GOT3 (cell line): Measurements from ENCODE around the gene ITPR1.

Experiments
- DNase-seq: peaks from one replicate; lab custom pipeline; 2025; ENCODE audit warnings: mixed read lengths; lab: John Stamatoyannopoulos, UW

The ITPR1 gene

DNA sequence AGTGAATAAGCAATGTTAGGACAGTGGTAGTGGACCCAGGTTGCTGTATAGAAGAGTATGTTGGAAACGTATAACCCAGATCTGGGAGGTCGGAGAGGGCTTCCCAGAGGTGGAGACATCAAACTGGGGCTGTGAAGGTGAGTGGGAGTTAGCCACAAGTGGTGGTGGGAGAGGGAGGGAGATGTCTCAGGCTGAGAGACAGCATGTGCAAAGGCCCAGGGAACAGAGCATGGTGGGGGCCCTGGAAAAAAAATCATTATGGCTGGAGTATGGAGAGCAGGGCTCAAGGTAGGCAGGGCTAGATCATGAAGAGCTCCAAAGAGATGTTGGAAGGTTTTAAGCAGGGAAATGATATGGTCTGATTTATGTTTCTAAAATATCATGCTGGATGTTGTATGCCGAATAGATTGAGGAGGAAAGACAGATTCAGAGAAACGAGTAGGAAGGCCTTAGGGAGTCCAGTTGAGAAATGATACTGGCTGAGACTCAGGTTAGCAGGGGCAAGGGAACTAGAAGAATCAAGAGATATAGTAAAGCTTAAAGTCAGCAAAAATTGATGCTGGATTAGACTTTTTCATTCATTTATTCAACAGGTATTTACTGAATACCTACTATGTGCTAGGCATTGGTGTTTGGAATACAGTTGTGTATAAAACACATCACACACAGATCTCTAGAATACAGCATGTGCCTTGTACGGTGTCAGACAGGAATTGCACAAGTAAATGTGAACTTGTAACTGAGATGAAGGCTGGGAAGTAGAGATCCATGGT lies 17.0 kb downstream of the ITPR1 start:
- DNase-seq, result no peak

DNA sequence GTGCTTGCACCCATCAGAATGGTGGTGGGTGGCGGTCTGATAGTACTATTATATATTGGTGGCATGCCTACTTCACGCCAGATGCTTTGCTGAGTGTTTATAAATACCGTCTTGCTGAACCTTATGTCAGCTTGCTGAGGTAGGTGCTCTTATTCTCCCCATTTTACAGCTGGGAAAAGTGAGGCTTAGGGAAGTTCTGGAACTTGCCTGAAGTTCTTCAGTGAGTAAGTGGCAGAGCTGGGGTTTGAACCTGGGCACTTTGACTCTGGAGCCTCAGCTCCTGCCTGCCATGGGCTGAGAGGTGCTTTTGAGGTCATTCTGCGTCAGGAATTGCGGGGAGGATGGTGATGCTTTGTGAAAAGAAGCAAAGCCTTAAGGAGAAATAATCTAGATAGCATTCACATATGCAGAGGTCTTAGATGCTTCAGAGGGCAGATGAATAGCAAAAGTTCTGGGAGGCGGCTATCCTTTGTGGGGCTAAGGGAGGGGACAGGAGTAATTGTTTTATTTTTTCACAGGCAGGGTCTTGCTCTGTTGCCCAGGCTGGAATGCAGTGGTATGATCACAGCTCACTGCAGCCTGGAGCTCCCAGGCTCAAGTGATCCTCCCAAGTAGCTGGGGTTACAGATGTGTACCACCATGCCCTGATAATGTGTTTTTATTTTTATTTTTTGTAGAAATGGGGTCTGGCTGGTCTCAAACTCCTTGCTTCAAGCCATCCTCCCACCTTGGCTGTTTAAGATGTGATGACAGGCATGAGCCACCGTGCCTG lies 18.5 kb downstream of the ITPR1 start:
- no peak for DNase-seq

DNA sequence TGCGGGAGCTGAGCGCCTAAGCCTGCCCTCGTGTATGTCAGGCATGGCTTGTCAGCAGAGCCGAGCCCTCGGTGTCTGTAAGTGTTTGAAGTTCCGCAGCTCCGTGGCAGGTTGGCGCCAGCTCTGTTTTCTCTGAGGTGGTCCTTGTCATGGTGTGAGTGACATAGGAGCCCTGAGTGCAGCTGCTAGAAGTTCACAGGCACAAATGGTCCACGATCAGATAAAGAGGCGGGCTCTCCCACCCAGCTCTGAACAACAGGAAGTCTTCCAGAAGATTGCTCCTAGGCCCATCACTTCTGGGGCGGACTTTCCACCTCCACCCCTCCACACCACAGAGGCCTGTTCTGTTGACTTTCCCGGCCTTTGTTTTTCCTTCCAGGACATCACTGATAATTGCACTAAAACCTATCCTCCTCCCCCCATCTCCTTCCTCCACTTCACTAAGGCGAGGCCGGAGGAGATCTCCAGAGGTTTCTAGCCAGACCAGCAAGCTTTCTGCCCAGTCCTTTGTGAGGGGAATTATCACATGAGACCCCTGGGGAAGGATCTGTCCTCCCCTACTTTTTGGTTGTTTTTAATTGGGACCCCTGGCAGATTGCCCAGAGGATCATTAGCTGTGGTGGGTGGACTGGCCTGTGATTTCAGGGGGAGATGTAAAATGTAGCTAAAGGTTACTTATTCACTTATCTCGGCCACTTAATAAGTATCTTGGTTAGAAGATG lies 19.9 kb downstream of the ITPR1 start:
- DNase-seq, result no peak

DNA sequence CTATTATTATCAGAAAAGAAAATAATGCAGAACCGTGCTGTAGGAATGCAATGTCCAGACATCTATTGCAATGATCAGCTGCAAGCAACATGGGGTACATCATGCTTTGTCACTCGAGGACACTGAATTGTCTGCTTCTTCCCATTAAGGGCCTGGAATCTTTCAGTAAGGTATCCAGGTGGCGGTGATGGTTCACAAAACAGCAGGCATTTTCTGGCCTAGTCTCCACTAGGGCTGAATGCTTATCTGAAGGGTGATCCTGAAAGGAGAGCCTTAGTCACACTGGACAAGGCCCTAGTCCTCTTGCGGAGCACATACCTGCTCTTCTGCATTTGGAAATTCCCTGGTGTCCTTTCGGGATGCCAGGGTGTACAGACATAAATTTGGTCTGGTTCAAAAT lies 21.2 kb downstream of the ITPR1 start:
- no peak for DNase-seq

DNA sequence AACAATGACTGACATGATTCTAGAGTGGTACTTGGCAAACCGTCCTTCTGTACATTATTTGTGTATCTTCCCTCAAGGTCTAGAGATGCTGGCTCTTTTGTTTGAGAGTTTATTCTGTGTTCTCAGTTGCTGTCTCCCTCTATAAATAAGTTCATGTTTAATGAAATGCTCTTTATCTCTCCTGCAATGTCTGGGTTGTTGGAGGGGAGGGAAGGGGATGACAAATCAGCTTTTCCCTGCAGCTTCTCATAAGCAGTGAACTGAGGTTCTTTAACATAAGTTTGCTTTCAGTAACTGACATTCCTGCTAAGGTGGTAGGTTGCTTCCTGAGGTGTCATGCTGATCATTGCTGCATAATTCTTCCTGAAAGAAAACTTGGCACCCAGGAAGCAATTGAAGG lies 21.8 kb downstream of the ITPR1 start:
- no peak for DNase-seq

DNA sequence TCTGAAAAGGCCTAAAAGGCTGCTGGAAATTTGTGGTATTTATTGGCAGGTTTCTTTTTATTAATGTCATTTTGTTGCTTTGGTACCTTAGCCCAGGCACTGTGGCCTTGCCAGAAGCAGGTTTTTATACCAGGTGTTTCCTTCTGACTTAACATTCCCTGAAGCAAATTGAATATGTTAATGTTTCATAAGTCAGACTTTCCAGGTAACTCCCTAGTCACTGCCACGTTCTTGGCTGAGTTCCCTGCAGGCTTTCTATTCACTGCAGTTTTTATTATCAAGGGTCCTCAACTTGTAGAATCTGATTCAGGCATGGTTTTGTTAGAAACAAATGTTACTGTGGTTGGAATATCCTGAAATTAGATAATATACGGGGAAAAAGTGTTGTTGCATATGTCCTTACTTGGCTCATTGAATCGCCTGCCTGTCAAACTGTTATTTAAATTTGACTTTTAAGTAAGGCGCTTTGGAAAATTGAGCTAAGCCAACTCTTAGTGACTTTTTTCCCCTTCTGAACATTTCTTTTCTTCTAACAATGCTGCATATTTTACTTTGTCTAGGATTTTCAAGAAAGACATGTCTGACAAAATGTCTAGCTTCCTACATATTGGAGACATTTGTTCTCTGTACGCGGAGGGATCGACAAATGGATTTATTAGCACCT lies 22.9 kb downstream of the ITPR1 start:
- no peak for DNase-seq

DNA sequence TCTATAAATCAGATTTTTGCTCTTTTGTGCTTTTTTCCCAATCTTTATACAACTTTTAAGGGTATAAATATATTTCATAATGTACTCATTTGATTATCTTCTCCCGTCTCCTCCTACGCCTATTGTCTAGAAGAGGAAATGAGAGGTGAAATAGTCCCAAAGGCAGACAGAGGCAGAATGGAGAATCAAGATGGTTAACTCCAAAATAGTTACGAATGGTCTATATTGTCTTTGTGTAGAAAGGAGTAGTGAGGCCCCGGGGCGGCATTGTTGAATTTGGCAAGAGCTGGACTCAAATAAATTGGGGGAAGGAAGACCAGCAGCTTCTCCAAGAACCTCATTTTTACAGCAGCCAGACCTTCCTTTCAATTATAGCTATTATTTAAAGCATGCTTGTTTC lies 23.9 kb downstream of the ITPR1 start:
- DNase-seq, result no peak

DNA sequence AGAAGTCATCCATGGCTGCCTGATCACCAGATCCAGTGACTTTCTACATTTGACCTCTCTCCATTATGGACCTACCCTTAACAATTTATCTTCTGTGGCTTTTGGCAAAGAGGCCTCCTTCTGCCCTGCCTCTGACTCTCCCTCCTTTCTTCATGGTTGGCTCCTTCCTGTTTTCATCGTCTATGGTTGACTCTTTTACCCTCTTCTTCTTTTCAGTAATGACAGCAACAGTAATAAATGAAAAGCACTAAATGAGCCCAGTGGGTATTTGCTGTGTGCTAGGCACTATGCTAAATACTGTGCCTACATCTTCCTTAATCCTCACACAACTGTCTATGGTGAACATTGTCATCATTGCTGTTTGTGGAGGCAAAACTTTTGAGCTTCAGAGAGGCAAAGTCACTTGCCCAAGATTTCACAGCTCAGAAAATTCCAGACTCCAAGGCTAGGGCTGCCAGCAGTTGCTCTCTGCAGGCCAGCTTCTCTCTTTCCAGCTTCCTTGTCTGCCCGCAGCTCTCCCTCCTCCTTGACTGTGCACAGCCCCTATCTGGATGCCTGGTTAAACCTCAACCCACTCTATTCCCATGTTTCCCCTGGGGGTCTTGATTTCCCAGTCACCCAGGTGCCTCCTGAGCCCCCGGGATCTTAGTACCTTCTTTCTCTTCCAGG lies 24.6 kb downstream of the ITPR1 start:
- DNase-seq, result no peak

DNA sequence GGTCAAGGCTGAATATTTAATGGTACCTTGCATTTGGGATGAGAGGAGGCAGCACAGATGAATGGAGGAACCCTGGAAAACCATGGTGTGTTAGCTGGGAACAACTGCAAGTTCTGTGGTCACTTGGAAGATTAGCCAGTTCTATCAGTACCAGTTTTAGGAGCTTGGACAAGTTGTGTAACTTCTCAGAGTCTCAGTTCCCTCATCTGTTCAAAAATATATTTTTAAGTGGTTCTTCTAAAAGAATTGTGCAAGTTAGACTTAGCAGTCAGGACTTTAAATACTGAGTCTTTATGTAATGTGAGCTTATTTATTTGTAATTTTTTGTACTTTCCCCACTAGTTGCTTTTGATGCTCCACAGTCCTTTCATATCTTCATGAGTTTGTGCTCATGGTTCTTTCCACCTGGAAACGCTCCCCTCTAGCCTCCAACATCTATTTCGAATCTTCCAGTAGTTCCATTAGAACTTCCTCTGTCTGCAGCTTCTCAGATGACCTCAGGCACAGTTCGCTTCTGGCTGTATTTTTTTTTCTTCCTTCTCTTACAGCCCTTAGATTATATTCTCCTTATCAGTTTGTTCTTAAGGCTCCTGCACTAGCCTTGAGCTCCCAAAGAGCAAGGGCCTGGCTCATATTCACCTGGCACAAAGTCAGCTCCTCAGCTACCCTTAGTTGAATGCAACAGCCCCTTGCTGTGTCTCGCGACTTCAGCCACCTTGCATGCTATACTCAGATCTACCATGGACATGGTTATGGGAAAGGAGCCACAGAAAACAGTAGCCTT lies 27.1 kb downstream of the ITPR1 start:
- no peak for DNase-seq

DNA sequence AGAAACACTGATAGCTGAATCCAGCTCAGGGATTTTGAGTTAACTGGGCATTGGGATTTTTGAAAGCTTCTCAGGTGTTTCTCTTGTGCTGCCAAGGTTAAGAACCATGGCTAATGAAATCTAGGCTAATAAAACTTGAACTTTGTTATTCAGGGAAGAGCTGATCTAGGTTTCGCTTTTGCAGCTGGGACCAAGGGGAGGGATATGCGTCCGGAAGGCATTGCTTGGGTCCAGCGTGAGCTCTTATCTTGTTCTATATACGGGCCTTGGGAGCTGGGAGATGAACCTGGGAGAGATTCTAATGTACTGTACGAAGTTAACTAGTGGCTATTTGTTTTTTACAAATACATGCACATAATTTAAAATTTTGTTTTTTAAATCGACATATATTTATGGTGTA lies 29.8 kb downstream of the ITPR1 start:
- DNase-seq, result no peak

DNA sequence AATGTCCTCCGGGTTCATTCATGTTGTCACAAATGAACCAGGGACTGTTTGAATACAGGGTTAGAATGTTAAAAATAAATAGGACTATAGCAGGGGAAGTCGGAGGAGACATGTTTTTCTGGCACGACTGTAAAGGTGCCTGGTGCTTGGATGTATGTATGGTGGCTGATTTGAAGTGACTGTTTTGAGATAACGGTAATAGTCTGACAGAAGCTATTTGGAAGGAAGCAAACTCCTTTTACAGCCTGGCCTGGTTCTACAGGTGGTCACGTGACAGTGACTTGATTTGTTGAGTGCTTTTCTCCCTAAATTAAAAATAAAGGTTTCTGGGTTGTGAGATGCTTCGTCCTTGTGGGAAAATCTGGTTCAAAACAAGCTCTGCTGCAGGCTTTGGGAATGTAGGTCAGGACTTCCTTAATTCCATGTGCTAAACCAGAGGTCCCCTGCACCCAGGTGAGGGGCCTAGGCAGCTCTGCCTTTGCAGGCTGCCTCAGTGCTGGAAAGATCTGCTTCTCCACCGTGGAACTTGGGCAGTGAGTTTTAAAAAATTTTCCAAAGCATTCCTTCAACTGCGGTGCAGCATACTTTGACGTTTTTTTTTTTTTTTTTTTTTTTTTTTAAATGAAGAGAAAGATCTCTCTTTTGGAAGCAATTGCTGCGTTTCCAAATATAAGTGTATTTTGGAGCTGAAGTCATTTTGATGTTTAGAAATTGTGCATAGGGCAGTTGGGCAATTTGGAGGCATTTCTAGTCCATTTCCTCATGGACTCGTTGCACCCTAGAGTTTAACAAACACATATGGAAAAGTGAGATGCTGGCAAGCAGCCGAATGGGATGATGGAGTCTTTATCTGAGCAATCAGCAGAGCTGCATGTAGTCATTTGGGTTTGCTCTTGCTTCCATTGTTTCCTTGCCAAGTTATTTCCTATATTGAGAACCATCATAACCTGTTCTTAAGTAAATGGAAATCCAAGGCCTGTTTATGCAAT lies 30.9 kb downstream of the ITPR1 start:
- no peak for DNase-seq

DNA sequence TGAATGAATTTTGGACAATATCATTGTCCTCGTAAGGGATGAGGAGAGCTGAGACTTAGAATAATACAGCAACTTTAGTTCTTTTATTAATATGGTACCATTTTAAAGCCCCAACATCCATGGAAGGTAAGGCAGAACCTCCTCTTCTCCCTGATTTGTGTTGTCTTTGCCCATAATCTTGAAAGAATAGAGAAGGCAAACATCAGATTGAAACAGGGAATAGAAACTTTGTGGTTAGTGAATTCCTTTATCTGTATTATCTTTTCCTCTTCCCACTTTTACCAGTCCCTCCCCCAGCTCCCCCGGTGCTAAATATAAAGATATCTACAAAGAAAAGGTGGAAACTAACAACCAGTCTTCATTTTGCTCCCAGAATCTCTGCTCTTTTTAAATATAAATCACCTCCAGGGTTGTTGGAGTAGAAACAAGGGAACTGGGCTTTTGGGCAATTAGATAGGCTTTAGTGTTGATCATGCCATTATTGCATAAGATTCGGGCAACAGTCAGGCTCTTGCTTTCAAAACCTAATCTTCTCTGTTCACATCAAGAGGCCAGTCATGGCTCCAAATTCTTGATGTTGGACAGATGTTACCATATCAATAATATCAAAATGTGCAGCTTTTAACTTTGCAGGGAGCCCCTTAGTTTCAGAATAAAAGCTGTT lies 32.5 kb downstream of the ITPR1 start:
- DNase-seq, result no peak

DNA sequence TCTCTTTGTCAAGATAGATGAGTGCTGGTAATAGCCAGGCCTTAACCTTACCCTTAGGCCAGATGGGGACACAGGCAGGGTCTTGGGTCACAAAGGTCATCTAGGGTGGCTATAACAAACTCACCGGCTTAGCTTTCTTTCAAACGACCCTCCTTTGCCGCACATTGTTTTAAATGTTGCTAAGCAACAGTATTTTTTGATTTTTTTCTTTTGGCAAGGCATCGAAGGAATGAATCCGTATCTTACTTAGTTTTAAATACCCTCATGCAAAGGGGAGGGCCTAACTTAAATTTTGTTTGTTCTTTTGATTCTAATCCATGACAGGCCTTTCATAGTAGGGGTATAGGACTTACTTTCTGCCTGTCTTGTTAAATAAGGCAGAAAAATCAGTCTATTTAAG lies 35.2 kb downstream of the ITPR1 start:
- DNase-seq, result no peak

DNA sequence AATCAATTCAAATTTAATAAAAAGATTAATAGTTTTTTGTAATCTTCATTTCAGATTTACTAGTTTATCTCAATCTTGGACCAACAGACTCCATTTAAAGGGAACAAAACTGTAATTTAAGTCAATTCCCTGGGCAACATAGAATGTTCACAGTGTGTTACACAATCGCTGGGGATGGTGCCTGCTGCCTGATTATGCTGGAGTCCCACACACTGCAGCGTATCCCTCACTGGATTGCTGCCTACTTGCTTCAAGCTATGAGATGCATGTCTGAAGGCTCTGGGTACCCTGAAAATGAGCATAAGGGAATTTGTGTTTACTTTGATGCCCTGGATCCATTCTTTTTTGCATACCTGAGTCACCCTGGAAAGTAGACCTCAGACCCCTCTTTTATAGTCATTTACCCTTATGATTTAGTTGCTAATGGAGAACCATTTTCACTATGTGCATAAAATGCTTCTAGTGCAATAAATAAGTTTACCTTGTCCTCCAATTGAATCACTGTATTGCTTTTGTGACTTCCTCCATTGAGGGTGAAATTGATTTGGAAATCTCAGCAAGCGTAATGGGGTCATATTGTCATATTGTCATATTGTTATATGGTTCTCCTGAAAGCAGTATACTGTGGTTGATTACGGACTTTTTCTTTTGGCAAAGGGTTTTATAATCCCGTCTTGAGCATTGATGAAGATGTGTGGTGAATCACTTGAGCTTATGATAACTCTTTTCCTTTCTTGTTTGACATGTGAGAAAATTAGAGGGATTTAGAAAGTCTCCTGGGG lies 35.9 kb downstream of the ITPR1 start:
- DNase-seq, result no peak

DNA sequence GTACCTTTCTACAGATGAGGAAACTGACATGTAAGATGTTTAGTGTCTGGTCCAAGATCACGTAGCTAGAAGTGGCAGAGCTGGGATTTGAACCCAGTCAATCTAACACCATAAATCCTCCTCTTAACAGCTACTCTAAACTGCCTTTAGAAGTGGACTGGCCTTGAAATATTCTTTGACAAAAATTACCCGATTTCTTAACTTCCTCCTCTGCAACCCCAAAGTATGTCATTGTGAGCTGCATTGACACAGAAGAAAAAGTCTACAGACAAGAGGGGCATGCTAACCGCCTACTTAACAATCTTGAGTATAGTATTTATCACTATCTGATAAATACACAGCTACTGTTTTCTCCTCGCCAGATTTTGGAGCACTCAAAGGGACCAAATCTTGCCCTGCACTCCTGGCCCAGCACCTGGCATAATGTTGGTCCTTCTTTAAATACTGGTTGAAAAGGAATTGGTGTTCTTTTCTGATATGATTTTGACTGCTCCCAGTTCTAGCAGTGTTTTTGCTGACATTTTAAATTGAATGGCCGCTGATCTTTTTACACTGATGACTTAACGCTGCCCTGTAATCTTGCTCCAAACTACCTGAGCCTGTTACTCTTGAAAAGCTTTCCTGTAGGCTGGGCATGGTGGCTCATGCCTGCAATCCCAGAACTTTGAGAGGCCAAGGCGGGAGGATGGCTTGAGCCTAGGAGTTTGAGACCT lies 36.9 kb downstream of the ITPR1 start:
- DNase-seq, result no peak

DNA sequence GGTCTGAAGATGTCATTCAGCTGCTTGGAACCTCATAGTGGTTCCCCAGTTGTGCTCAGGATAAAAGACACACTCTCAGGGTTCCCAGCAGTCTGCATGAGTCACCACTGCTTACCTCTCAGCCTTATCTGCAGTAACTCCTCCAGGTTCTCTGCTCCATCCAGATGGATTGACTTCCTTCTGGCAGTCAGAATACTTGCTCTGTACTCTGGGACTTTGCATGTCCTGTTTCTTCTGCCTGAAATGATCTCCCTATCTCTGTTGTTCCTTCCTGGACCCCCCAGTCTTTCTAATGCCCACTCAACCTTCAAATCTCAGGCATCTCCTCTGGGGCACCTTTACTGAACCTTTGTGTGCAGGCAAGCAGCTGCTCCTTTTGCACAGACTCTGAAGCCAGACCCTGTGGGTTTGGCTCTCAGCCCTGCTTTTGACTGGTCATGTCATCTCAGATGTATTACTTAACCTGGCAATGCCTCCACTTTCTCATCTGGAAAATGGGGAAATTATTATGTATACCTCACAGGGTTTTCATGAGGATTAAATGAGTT lies 38.4 kb downstream of the ITPR1 start:
- no peak for DNase-seq

DNA sequence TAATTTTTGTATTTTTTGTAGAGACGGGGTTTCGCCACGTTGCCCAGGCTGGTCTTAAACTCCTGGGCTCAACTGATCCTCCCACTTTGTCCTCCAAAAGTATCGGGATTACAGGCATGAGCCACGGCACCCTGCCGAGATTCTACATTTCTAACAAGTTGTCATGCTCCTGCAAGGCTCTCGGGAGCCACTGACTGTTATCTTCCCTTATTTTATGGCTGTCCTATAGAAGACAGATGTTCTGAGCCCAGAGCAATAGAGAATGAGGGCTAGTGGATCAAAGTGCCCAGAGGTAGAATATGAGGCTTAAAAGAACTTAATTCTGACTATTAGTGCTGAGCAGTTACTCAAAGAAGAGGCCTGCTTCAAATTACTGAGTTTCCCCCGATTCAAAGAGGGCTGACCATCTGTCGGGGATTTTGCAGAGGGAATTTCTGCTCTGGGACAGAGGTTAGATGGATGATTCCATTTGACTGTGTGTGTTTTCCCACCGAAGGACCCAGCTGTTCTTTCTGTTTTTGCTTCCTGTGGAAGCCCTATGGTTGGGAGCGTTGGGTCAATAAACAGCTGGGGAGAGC lies 39.5 kb downstream of the ITPR1 start:
- DNase-seq, result no peak
